H1 (cell line): Measurements from ENCODE around the gene TNPO3. TPM values are rescaled to one million over a fixed set of nuclear protein-coding genes. Genes with fewer than 3 reads are reported as not detected.

Experiments
- CTCF ChIA-PET: fragments of 300-600 bp; sonication (Branson Sonifier 250); formaldehyde crosslinking; loops from one replicate; lab custom pipeline; 2021; ENCODE audit not compliant: partially characterized antibody; lab: Charles Lee
- POLR2A ChIA-PET: fragments of 300-600 bp; sonication (Branson Sonifier 250); formaldehyde crosslinking; loops from one replicate; lab custom pipeline; 2021; ENCODE audit warnings: inconsistent platforms; ENCODE audit not compliant: partially characterized antibody; lab: Charles Lee
- DNase-seq, 2 experiments: peaks; one replicate each; pipeline versions ENCODE4 v3.0.0 to v3.0.0-alpha.2; 2010 to 2022; ENCODE audit warnings: low spot score in 2 of 2, low read depth in 1 of 2, mixed read lengths in 1 of 2
- FAIRE-seq: peaks from 2 replicates; lab custom pipeline; 2011; peaks lifted over from hg19 to GRCh38; lab: Jason Lieb, UNC
- H2AFZ ChIP-seq: 2 replicates; pipeline ENCODE4 v1.8.1; 2012; ENCODE audit warnings: low read length, inconsistent platforms
- H2AK5ac ChIP-seq: 2 replicates; pipeline ENCODE4 v1.6.1; 2013; ENCODE audit warnings: low read depth, low read length
- H2BK120ac ChIP-seq: replicated peaks from 2 replicates; pipeline ENCODE3; 2013; ENCODE audit warnings: low read depth, low read length, inconsistent platforms
- H2BK12ac ChIP-seq: 2 replicates; pipeline ENCODE4 v1.6.1; 2013; ENCODE audit warnings: low read depth, low read length
- H2BK15ac ChIP-seq: 2 replicates; pipeline ENCODE4 v1.6.1; 2013; ENCODE audit warnings: low read length
- H2BK20ac ChIP-seq: 2 replicates; pipeline ENCODE4 v1.6.1; 2013; ENCODE audit warnings: low read length
- H2BK5ac ChIP-seq: 2 replicates; pipeline ENCODE4 v1.6.1; 2013; ENCODE audit warnings: low read depth, low read length
- H3K14ac ChIP-seq: 2 replicates; pipeline ENCODE4 v1.6.1; 2013; ENCODE audit warnings: inconsistent platforms; ENCODE audit not compliant: insufficient read length
- H3K18ac ChIP-seq: 2 replicates; pipeline ENCODE4 v1.6.1; 2013; ENCODE audit warnings: low read length; ENCODE audit errors: extremely low read depth
- H3K23ac ChIP-seq: 2 replicates; pipeline ENCODE4 v1.6.1; 2013; ENCODE audit warnings: inconsistent platforms; ENCODE audit not compliant: insufficient read length
- H3K23me2 ChIP-seq: 2 replicates; pipeline ENCODE4 v1.6.1; 2013; ENCODE audit warnings: low read depth, low read length
- H3K27ac ChIP-seq: 2 replicates; pipeline ENCODE4 v1.6.1; 2011; ENCODE audit warnings: low read depth, low read length, inconsistent platforms
- H3K27me3 ChIP-seq, 4 experiments: replicated peaks in 1 of 4; 1 replicate in 1 of 4; 2 replicates in 3 of 4; pipeline versions ENCODE4 v1.6.1 to v1.8.1; 2011 to 2013; ENCODE audit warnings: low read length in 3 of 4, mild to moderate bottlenecking in 3 of 4, inconsistent platforms in 2 of 4, mixed read lengths in 2 of 4, moderate library complexity in 1 of 4; ENCODE audit not compliant: control insufficient read depth in 3 of 4, insufficient read depth in 3 of 4; ENCODE audit errors: extremely low read depth in 1 of 4
- H3K36me3 ChIP-seq, 4 experiments: 2 replicates each; pipeline versions ENCODE4 v1.6.1 to v1.8.1; 2011 to 2013; ENCODE audit warnings: mild to moderate bottlenecking in 4 of 4, low read length in 3 of 4, moderate library complexity in 2 of 4, control low read depth in 1 of 4, inconsistent platforms in 1 of 4; ENCODE audit not compliant: insufficient read depth in 4 of 4, control insufficient read depth in 2 of 4
- H3K4ac ChIP-seq: replicated peaks from 2 replicates; pipeline ENCODE3; 2013; ENCODE audit warnings: low read length, low read depth, mixed read lengths, inconsistent platforms; ENCODE audit not compliant: insufficient read length
- H3K4me1 ChIP-seq, 4 experiments: replicated peaks in 1 of 4; 1 replicate in 1 of 4; 2 replicates in 3 of 4; pipeline versions ENCODE4 v1.6.1 to v1.8.1; 2011 to 2013; ENCODE audit warnings: low read length in 3 of 4, inconsistent platforms in 2 of 4, mixed read lengths in 1 of 4; ENCODE audit not compliant: insufficient read depth in 4 of 4, control insufficient read depth in 3 of 4
- H3K4me2 ChIP-seq, 2 experiments: 2 replicates each; pipeline versions ENCODE4 v1.6.1 to v1.8.1; 2011 to 2013; ENCODE audit warnings: low read depth in 2 of 2, low read length in 2 of 2, control low read depth in 1 of 2, inconsistent platforms in 1 of 2, mild to moderate bottlenecking in 1 of 2; ENCODE audit not compliant: insufficient read depth in 1 of 2
- H3K4me3 ChIP-seq, 4 experiments: fragments of 200-600, 300-600 bp in 1 of 4; sonication (generic), shearing (Covaris generic), sonication (Bioruptor Twin) in 1 of 4; 2 replicates each; pipeline versions ENCODE4 v1.5.1 to v1.8.1; 2011 to 2016; ENCODE audit warnings: low read length in 4 of 4, low read depth in 3 of 4, control low read depth in 2 of 4, inconsistent platforms in 2 of 4, mild to moderate bottlenecking in 2 of 4, mixed read lengths in 1 of 4, moderate library complexity in 1 of 4; ENCODE audit not compliant: insufficient read depth in 2 of 4; ENCODE audit errors: extremely low read depth in 1 of 4
- H3K56ac ChIP-seq: replicated peaks from 2 replicates; pipeline ENCODE3; 2013; ENCODE audit warnings: low read depth, mild to moderate bottlenecking, mixed read lengths, low read length, inconsistent platforms; ENCODE audit not compliant: insufficient read length
- H3K79me1 ChIP-seq: 2 replicates; pipeline ENCODE4 v1.6.1; 2013; ENCODE audit warnings: low read depth, low read length, control low read depth
- H3K79me2 ChIP-seq, 2 experiments: 2 replicates each; pipeline versions ENCODE4 v1.6.1 to v1.8.1; 2012 to 2013; ENCODE audit warnings: low read length in 2 of 2, mild to moderate bottlenecking in 2 of 2, inconsistent platforms in 1 of 2; ENCODE audit not compliant: insufficient read depth in 2 of 2, control insufficient read depth in 1 of 2
- H3K9ac ChIP-seq, 4 experiments: replicated peaks in 1 of 4; 1 replicate in 1 of 4; 2 replicates in 3 of 4; pipeline versions ENCODE4 v1.6.1 to v1.8.1; 2011 to 2013; ENCODE audit warnings: low read depth in 3 of 4, low read length in 3 of 4, control low read depth in 2 of 4, mild to moderate bottlenecking in 2 of 4, moderate library complexity in 2 of 4, inconsistent platforms in 1 of 4; ENCODE audit errors: extremely low read depth in 1 of 4
- H3K9me3 ChIP-seq, 2 experiments: 2 replicates each; pipeline versions ENCODE4 v1.6.1 to v1.8.1; 2012 to 2013; ENCODE audit warnings: mild to moderate bottlenecking in 2 of 2, moderate library complexity in 2 of 2, control low read depth in 1 of 2, inconsistent platforms in 1 of 2, low read depth in 1 of 2, low read length in 1 of 2, mixed read lengths in 1 of 2; ENCODE audit not compliant: insufficient read depth in 2 of 2
- H4K20me1 ChIP-seq, 2 experiments: replicated peaks in 1 of 2; 2 replicates each; pipeline versions ENCODE3 to v1.8.1; 2011 to 2013; ENCODE audit warnings: inconsistent platforms in 2 of 2, low read length in 2 of 2, mild to moderate bottlenecking in 1 of 2; ENCODE audit not compliant: insufficient read depth in 2 of 2, control insufficient read depth in 1 of 2
- H4K5ac ChIP-seq: 2 replicates; pipeline ENCODE4 v1.6.1; 2013; ENCODE audit warnings: low read length, low read depth, mixed read lengths, inconsistent platforms; ENCODE audit not compliant: insufficient read length
- H4K8ac ChIP-seq: 2 replicates; pipeline ENCODE4 v1.8.0; 2013; ENCODE audit warnings: mild to moderate bottlenecking, moderate library complexity, low read length, inconsistent platforms; ENCODE audit not compliant: insufficient read depth; ENCODE audit errors: extremely low read depth
- H4K91ac ChIP-seq: replicated peaks from 2 replicates; pipeline ENCODE3; 2013; ENCODE audit warnings: low read length, mixed read lengths, inconsistent platforms; ENCODE audit not compliant: insufficient read length
- ASH2L ChIP-seq: fragments of 200-600, 300-600 bp; sonication (generic); IDR thresholded peaks from one replicate; pipeline ENCODE4 v1.7.1; 2017; ENCODE audit warnings: low read length
- ATF3 ChIP-seq: IDR thresholded peaks from 2 replicates; pipeline ENCODE4 v1.6.1; 2011; ENCODE audit warnings: low read depth, mild to moderate bottlenecking, low read length; ENCODE audit not compliant: insufficient read depth
- CHD1 ChIP-seq: IDR thresholded peaks from 2 replicates; pipeline ENCODE4 v1.6.1; 2012; ENCODE audit warnings: low read depth, low read length, improper control_type of control experiment
- CREB1 ChIP-seq: IDR thresholded peaks from 2 replicates; pipeline ENCODE4 v1.6.1; 2012; ENCODE audit warnings: inconsistent platforms
- E2F6 ChIP-seq: IDR thresholded peaks from 2 replicates; pipeline ENCODE4 v1.6.1; 2012; ENCODE audit warnings: inconsistent platforms
- GABPA ChIP-seq: IDR thresholded peaks from 2 replicates; pipeline ENCODE4 v1.6.1; 2011; ENCODE audit warnings: mild to moderate bottlenecking, low read length, moderate library complexity, borderline replicate concordance; ENCODE audit not compliant: insufficient read depth
- GTF2F1 ChIP-seq: IDR thresholded peaks from 2 replicates; pipeline ENCODE4 v1.6.1; 2012; ENCODE audit warnings: low read depth, low read length, improper control_type of control experiment, borderline replicate concordance
- NANOG ChIP-seq: IDR thresholded peaks from 2 replicates; pipeline ENCODE4 v1.6.1; 2011; ENCODE audit warnings: low read length, low read depth, mild to moderate bottlenecking, inconsistent platforms; ENCODE audit not compliant: insufficient read depth, poor library complexity, severe bottlenecking
- SP2 ChIP-seq: IDR thresholded peaks from 2 replicates; pipeline ENCODE4 v1.6.1; 2012; ENCODE audit warnings: mild to moderate bottlenecking, low read length, inconsistent platforms
- SUZ12 ChIP-seq: fragments of 200-600 bp; sonication (generic); IDR thresholded peaks from 2 replicates; pipeline ENCODE4 v1.6.1; 2012; ENCODE audit warnings: mild to moderate bottlenecking, inconsistent platforms, low read length, moderate library complexity, mixed read lengths
- TEAD4 ChIP-seq: IDR thresholded peaks from 2 replicates; pipeline ENCODE4 v1.6.1; 2012; ENCODE audit warnings: low read depth, low read length, inconsistent platforms, mixed read lengths
- ZNF274 ChIP-seq: IDR thresholded peaks from 2 replicates; pipeline ENCODE4 v1.7.0; 2012; ENCODE audit warnings: low read length, borderline replicate concordance; ENCODE audit errors: extremely low read depth
- WGBS, 2 experiments: shearing (Covaris generic) in 1 of 2; methylation state at CpG; one replicate each; pipeline versions ENCODE4 v1.1.6 to v1.1.7; 2013 to 2015; ENCODE audit warnings: low lambda C conversion rate in 2 of 2, mixed read lengths in 2 of 2, inconsistent platforms in 1 of 2, low coverage in 1 of 2, missing lambda C conversion rate in 1 of 2; ENCODE audit not compliant: insufficient replicate concordance in 2 of 2, insufficient coverage in 1 of 2, insufficient read length in 1 of 2; ENCODE audit errors: extremely low coverage in 1 of 2, missing lambda C conversion rate in 1 of 2; 5-methylcytosine and 5-hydroxymethylcytosine counted together
- polyA plus RNA-seq, 7 experiments: library from polyadenylated mRNA; depleted of rRNA in 3 of 7; stranded (reverse) in 5 of 7; unstranded in 2 of 7; fragments of >200 nt in 5 of 7; fragments of 200-250 nt in 2 of 7; gene quantifications; 1 replicate in 5 of 7; 2 replicates in 1 of 7; 4 replicates in 1 of 7; pipeline versions ENCODE4 v1.2.1 to v1.2.3, GENCODE V29; 2011 to 2013; ENCODE audit warnings: missing spikeins in 2 of 7, mixed read lengths in 2 of 7
- total RNA-seq: library from RNA; stranded (reverse); fragmentation: NEBNext Ultra II Directional; extraction: Animal tissue kit (Norgen Biotek cat#: 25700); gene quantifications from 2 replicates; pipeline ENCODE4 v1.2.1, GENCODE V29; 2021

TNPO3 gene
- total and polyA plus RNA-seq, 2 of the 8 experiments (the other 6 are each of a cell fraction or from before 2014, with no cell fraction given): 67.6 to 99.2 TPM

- H3K18ac ChIP-seq: no peak overlapping the region
- H3K9ac ChIP-seq: no peak overlapping the region
- H3K23ac ChIP-seq: no peak overlapping the region
- H2AK5ac ChIP-seq: no peak overlapping the region
- no peak for FAIRE-seq
- no peaks in the 10 kb centered on the region for H4K20me1 ChIP-seq
- 97% methylated on average over 6 of the region's 6 CpGs; no CpG with 5 or more reads in 1 of the 2 experiments for WGBS, 2 experiments
- H2BK20ac ChIP-seq: no peak overlapping the region
- H3K79me2 ChIP-seq: peaks cover 0 to 42% of the 10 kb centered on the region in 2 experiments; a peak in 2 of 4 replicates
- no peak overlapping the region for H3K4me3 ChIP-seq
- no peak overlapping the region for H3K4ac ChIP-seq
- no peaks in the 10 kb centered on the region for H3K23me2 ChIP-seq
- H3K27me3 ChIP-seq: no peaks in the 10 kb centered on the region
- no peak overlapping the region for H4K91ac ChIP-seq
- no peak overlapping the region for H4K5ac ChIP-seq
- H4K8ac ChIP-seq: no peak overlapping the region
- H3K36me3 ChIP-seq: peaks cover 5 to 34% (median 22%) of the 10 kb centered on the region in 4 experiments; a peak in 7 of 8 replicates
- H3K27ac ChIP-seq: no peak overlapping the region
- H3K4me2 ChIP-seq: no peak overlapping the region
- ChIA-PET POLR2A (no interaction called here), CTCF (interaction anchor here (0.6 kb wide), 1 partner anchor 76 kb away, joined by 3 read pairs; no protein-coding TSS in a partner anchor)
- no peak overlapping the region for H3K56ac ChIP-seq
- H3K9me3 ChIP-seq: no peaks in the 10 kb centered on the region
- no peaks in the 10 kb centered on the region for H3K4me1 ChIP-seq
- no peaks in the 10 kb centered on the region for H3K79me1 ChIP-seq
- no peak overlapping the region for H2BK120ac ChIP-seq
- no peak overlapping the region for H2BK15ac ChIP-seq
- H3K14ac ChIP-seq: no peak overlapping the region
- no peak overlapping the region for H2AFZ ChIP-seq
- no peak overlapping the region for H2BK12ac ChIP-seq
- no peak for DNase-seq
- H2BK5ac ChIP-seq: no peak overlapping the region
- TF ChIP-seq NANOG (no peak), SP2 (no peak), SUZ12 (no peak), GTF2F1 (no peak), ATF3 (no peak), TEAD4 (no peak), CREB1 (no peak), ASH2L (no peak), CHD1 (no peak), ZNF274 (no peak), GABPA (no peak), E2F6 (no peak)
Observed at GRCh38 chr7:129014501-129015101, 40.3 kb downstream of the TNPO3 start.
